Measurements from ENCODE around the gene FOXP1.
A peak's percentile ranks its signal among the peaks of the same experiment; 100 is the strongest.

The FOXP1 gene

DNA sequence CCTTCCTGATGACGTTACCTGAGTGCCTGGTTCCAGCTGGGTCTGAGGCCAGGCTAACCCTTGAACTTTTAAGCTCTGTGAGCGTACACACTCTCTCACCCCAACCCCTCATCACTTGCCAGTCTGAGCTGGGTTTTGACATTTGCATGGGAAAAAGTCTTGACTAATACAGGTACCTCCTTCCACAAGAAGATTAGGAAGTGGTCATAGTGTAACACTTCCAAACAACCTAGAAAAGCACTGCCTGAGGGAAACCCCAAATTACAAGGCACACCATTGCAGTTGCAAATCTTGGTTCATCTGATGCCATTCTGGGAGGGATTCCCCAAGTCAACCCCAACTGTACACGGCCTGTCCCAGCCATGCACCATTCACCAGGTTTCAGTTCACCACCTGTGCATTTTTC, 499.8 kb downstream of the FOXP1 start:
- DNase-seq = no peak

DNA sequence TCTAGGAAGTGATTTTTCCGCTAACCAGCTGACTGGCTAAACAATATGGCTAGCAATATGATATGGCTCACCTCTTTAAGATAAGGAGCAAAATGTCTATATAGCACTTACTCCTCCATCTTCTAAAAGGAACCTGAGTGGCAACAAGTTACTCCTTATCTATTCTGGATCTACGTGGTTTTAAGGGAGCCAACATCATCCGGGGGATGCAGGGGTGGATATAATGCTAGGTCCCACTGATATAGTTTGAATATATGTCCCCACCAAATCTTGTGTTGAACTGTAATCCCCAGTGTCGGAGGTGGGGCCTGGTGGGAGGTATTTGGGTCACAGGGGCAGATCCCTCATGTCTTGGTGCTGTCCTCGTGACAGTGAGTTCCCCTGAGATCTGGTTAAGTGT, 500.7 kb downstream of the FOXP1 start:
- no peak for DNase-seq

GRCh38 chr3:71080517-71081083, 502.9 kb downstream of the FOXP1 start:
- DNase-seq = no peak

GRCh38 chr3:71078723-71079525, 504.6 kb downstream of the FOXP1 start:
- DNase-seq = no peak

GRCh38 chr3:71078199-71078598, 505.3 kb downstream of the FOXP1 start:
- DNase-seq = no peak

DNA sequence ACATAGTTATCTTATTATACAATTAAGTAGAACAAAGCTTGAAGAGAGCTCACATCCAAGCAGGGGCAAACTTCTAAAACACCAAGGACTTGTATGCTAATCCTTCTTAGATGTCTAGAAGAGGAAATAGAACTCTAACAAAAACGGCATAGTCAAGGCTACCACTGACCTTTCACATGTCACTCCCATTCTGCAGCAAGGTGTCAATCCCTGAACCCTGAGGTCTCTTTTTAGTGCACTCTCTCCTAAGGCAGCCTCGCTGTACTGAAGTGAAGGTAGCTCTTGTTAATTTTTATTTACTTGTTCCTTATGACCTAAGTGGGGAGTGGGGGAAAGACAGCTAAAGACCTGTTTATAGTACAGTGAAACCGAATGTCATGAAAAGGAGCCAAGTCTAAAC, 506.5 kb downstream of the FOXP1 start:
- DNase-seq = no peak

- no peak for DNase-seq
Measured at GRCh38 chr3:71076361-71077002, 507.0 kb downstream of the FOXP1 start.

DNA sequence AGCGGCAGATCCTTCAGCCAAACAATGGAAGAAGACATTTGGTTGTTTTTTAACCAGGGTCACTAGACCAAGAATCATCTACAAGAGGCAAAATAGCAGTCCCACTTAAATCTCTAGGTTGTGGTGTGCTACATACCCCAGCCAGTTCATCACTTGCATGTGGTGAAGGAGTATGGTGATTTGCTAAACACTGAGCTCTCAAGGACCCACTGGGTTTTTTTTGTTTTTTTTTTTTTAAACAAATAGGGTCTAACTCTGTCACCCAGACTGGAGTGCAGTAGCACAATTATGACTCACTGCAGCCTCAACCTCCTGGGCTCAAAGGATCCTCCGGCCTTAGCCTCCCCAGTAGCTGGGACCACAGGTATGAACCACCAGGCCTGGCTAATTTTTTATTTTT, 508.0 kb downstream of the FOXP1 start:
- no peak for DNase-seq

GRCh38 chr3:71074423-71074822, 509.1 kb downstream of the FOXP1 start:
- DNase-seq = no peak

DNA sequence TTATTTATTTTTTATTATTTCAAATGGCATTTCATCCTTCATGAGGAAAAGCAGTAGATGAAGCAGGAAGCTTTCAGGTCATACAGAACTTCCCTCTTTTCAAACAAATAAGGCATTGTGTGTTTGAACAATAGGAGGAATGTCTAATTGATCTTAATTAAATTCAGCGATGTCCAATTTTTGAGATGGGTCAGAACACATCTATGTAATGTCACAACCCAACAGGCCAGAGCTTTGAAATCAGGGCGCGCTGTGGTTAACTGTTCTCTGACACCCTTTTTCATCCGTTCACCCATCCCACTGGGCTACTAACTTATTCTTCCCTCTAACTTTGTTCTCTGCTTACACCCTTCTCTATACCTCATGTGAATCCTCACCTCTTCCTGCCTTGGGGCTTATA, 510.5 kb downstream of the FOXP1 start:
- no peak for DNase-seq

- no peak for DNase-seq
Measured at GRCh38 chr3:71072287-71072686, 511.2 kb downstream of the FOXP1 start.

- no peak for DNase-seq
Measured at GRCh38 chr3:71070497-71071463, 512.7 kb downstream of the FOXP1 start.

DNA sequence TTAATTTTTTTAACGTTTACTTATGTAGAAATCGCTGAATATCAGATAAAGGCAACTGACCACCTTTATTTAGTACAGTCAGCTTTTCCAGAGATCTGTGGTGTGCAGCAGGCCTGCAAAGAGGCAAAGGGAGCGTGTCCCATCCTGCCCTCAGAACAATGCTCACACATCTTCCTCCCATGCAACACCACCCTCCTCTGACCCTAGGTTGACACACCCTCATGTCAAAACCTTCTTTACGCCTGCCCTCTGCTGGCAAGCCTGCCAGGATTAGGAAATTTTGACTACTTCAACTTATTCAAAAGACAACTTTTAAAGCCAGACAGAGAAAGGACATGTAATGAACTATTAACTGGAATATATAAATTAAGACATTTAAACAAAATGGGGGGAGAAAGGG, 513.7 kb downstream of the FOXP1 start:
- peak; percentile 67 for DNase-seq

- no peak for DNase-seq
Measured at GRCh38 chr3:71067977-71068654, 515.4 kb downstream of the FOXP1 start.

DNA sequence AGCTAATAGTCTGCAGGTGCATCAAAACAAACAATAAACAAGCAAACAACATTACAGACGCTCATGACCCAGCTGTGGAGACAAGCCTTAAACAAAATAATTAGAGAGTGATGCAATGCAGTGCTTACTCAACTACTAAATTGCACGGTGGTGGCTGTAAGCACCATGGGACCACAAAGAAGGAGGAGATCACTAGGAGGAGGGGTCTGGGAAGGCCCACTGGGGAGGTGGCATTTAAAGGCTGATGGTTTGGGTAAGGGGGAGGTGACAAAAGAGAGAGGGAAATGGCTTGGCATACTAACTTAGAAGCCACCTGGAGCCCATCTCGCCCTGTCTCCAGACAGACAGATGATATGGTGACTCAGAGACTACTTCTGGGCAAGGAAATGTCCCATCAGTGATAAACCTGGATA, 516.7 kb downstream of the FOXP1 start:
- DNase-seq = no peak

DNA sequence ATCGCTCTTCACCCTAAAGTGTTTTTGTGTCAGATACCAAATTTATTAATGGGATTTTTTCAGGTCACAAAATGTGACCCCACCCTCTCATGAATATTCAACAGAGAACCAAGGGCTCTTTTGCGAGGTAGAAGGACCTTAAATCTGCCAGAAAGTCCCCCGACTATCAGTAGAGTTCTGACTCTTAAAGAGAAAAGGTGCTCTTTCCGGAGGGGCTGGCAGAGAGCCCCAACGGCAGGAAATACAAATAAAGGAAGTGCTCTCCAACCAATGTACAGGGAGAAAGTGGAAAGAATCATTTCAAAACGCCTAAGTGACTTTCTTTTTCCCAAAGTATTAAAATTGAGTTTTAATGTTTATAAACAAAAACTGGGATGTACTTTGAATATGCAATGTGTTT, 517.2 kb downstream of the FOXP1 start:
- DNase-seq = no peak

- DNase-seq = no peak
Measured at GRCh38 chr3:71065764-71066013, 517.8 kb downstream of the FOXP1 start.

- DNase-seq = peak; percentile 34
Measured at GRCh38 chr3:71064956-71065763, 518.4 kb downstream of the FOXP1 start.

DNA sequence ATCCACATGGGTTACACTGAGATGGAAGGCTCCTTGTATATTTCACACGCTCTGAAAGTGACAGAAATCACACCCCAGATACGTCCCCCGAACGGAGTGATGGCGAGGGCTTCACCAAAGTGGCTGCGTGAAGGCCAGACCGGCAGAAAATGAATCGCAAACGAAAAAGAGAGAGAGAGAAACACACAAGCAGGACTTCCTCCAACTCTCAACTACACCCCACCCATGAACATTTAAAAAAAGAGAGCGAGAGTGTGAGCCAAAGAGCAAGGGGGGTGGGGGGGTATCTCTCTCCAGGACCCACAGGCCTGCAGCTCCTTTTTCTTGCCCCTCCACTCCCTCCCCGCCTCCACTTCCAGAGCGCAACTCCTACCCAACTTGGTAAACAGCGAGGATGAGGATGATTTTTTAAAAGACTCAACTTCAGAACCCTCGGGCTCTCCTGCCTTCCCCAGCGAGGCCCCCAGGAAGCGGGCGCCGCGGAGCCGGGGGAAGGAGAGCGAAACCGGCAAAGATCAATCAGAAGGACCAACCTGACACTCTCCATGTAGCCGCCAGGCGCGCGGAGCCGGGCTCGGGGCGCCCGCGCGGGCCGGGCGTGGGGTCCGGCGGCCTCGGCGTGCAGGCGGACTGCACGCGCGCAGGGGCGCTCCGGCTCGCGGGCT, 519.1 kb downstream of the FOXP1 start:
- DNase-seq = peak; percentile 7

- no peak for DNase-seq
Measured at GRCh38 chr3:71063773-71064290, 519.7 kb downstream of the FOXP1 start.

Measured in NCI-H1105 treated with DMSO at 0.1 percent for 48 hours (cell line).